GM23338 (cell line): ENCODE results near the gene AP3S1. TPM values are rescaled to one million over a fixed set of nuclear protein-coding genes. Genes with fewer than 3 reads are reported as not detected.
A peak's percentile ranks its signal among the peaks of the same experiment; 100 is the strongest.

Experiments used
- ATAC-seq: fragments of 200-7000 bp; cut with Tn5 transposase; 3 replicates; pipeline ENCODE4 v1.9.1; 2020
- DNase-seq: peaks from one replicate; pipeline ENCODE4 v3.0.0-alpha.2; 2015; ENCODE audit warnings: low spot score
- H2AFZ ChIP-seq: fragments of 200-600 bp; sonication (generic); 2 replicates; pipeline ENCODE4 v1.8.0; 2016; ENCODE audit warnings: antibody characterized with exemption, mild to moderate bottlenecking, moderate library complexity
- H3F3A ChIP-seq: fragments of 200-600 bp; sonication (generic); replicated peaks from 2 replicates; pipeline ENCODE4 v1.8.0; 2017; ENCODE audit warnings: antibody characterized with exemption, mixed run types, low read depth
- H3K27ac ChIP-seq: fragments of 200-600 bp; sonication (generic); 2 replicates; pipeline ENCODE4 v1.6.1; 2016; ENCODE audit warnings: low read depth
- H3K27me3 ChIP-seq: fragments of 200-600 bp; sonication (generic); 2 replicates; pipeline ENCODE4 v1.8.0; 2016; ENCODE audit warnings: mild to moderate bottlenecking, mixed run types, moderate library complexity; ENCODE audit not compliant: insufficient read depth
- H3K36me3 ChIP-seq: fragments of 200-600 bp; sonication (generic); 2 replicates; pipeline ENCODE4 v1.8.0; 2016; ENCODE audit warnings: mild to moderate bottlenecking; ENCODE audit not compliant: insufficient read depth
- H3K4me1 ChIP-seq: fragments of 200-600 bp; sonication (generic); 2 replicates; pipeline ENCODE4 v1.8.0; 2016; ENCODE audit warnings: mild to moderate bottlenecking, moderate library complexity; ENCODE audit not compliant: insufficient read depth
- H3K4me2 ChIP-seq: fragments of 200-600 bp; sonication (generic); 2 replicates; pipeline ENCODE4 v1.7.1; 2017; ENCODE audit warnings: mixed run types
- H3K4me3 ChIP-seq: fragments of 200-600 bp; sonication (generic); 2 replicates; pipeline ENCODE4 v1.6.1; 2016; ENCODE audit warnings: mixed run types
- H3K79me2 ChIP-seq: fragments of 200-600 bp; sonication (generic); replicated peaks from 2 replicates; pipeline ENCODE4 v1.8.0; 2017; ENCODE audit warnings: mild to moderate bottlenecking; ENCODE audit not compliant: insufficient read depth
- H3K9me2 ChIP-seq: fragments of 200-600 bp; sonication (generic); 2 replicates; pipeline ENCODE4 v1.8.0; 2017; ENCODE audit not compliant: insufficient read depth
- H4K20me1 ChIP-seq: fragments of 200-600 bp; sonication (generic); replicated peaks from 2 replicates; pipeline ENCODE4 v1.8.0; 2017; ENCODE audit warnings: mild to moderate bottlenecking; ENCODE audit not compliant: insufficient read depth
- H3K27ac Mint-ChIP-seq: 2 replicates; pipeline ENCODE4 v1.8.0; 2020; ENCODE audit warnings: inconsistent platforms, mild to moderate bottlenecking, moderate library complexity, mixed read lengths
- H3K27me3 Mint-ChIP-seq: 3 replicates; pipeline ENCODE4 v1.8.0; 2022; ENCODE audit warnings: low read depth, mild to moderate bottlenecking, moderate library complexity, mixed read lengths, inconsistent platforms; ENCODE audit not compliant: insufficient read depth, poor library complexity
- H3K36me3 Mint-ChIP-seq: 3 replicates; pipeline ENCODE4 v1.8.0; 2021; ENCODE audit warnings: low read depth, mild to moderate bottlenecking, inconsistent platforms, moderate library complexity, mixed read lengths
- H3K4me1 Mint-ChIP-seq: 3 replicates; pipeline ENCODE4 v1.8.0; 2020; ENCODE audit warnings: mild to moderate bottlenecking, inconsistent platforms, mixed read lengths
- H3K4me3 Mint-ChIP-seq: 3 replicates; pipeline ENCODE4 v1.8.0; 2021; ENCODE audit warnings: moderate library complexity, mild to moderate bottlenecking, inconsistent platforms, mixed read lengths
- H3K9me3 Mint-ChIP-seq: 3 replicates; pipeline ENCODE4 v1.8.0; 2020; ENCODE audit warnings: moderate library complexity, mild to moderate bottlenecking, inconsistent platforms, mixed read lengths
- ETS1 ChIP-seq: IDR thresholded peaks from 2 replicates; pipeline ENCODE4 v1.6.1; 2016; ENCODE audit warnings: antibody characterized with exemption
- EZH2 ChIP-seq: fragments of 200-600 bp; sonication (generic); IDR thresholded peaks from one replicate; pipeline ENCODE4 v1.8.0; 2017; ENCODE audit warnings: antibody characterized with exemption, mild to moderate bottlenecking, low read depth; ENCODE audit not compliant: unreplicated experiment
- EZH2phosphoT487 ChIP-seq: fragments of 200-600 bp; sonication (generic); IDR thresholded peaks from one replicate; pipeline ENCODE4 v1.8.1; 2018; ENCODE audit warnings: antibody characterized with exemption; ENCODE audit not compliant: unreplicated experiment
- JUNB ChIP-seq: IDR thresholded peaks from one replicate; pipeline ENCODE4 v1.6.1; 2016; ENCODE audit warnings: antibody characterized with exemption; ENCODE audit not compliant: unreplicated experiment
- STAT1 ChIP-seq: IDR thresholded peaks from one replicate; pipeline ENCODE4 v1.6.1; 2016; ENCODE audit warnings: antibody characterized with exemption; ENCODE audit not compliant: unreplicated experiment
- ZNF114 ChIP-seq: fragments of 250-450 bp; sonication (Bioruptor Pico); IDR thresholded peaks from 2 replicates; pipeline ENCODE4 v1.5.0; 2020; ENCODE audit warnings: mild to moderate bottlenecking, moderate library complexity
- ZNF331 ChIP-seq: fragments of 250-450 bp; sonication (Bioruptor Pico); IDR thresholded peaks from 2 replicates; pipeline ENCODE4 v1.5.0; 2020; ENCODE audit warnings: low read depth, mild to moderate bottlenecking, moderate library complexity
- polyA plus RNA-seq: library from polyadenylated mRNA; unstranded; fragments of >200 nt; fragmentation: Nextera tagmentation; extraction: Ambion mirVana; gene quantifications from 2 replicates; pipeline ENCODE4 v1.2.1, GENCODE V29; 2016
- total RNA-seq: library from RNA; depleted of rRNA; stranded (reverse); fragments of >200 nt; shearing (Covaris generic); gene quantifications from 2 replicates; pipeline ENCODE4 v1.2.3, GENCODE V29; 2014
- TF ChIP-seq, protein P1 (sequence below): IDR thresholded peaks from one replicate; pipeline ENCODE4 v1.6.1; 2018; ENCODE audit warnings: antibody characterized with exemption; ENCODE audit not compliant: unreplicated experiment

Gene AP3S1
- total and polyA plus RNA-seq, 2 experiments from 2014 or later, result 143 to 232 TPM

DNA sequence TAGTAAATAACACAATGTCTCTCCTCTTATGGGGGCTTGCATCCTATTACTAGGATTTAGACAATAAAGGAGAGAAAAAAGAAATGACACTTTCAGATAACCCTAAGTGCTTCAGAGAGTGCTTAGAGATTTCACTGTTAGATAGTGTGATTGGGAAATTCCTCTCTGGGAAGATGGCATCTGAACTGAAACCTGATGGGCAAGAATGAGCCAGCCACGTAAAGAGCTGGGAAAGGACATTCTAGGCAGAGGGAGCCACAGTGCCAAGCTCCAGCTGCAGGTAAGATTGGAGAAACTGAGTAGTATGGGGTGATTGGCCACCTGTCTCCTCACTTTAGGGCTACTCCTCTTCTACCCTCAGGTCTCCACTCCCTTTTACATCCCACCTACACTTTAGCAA, 39.8 kb upstream of the AP3S1 start:
- Histone ChIP-seq H3K27ac (no peak overlapping the region), H2AFZ (no peak overlapping the region), H3K79me2 (no peaks in the 10 kb centered on the region), H3K4me1 (peaks cover 8% of the 10 kb centered on the region), H3K4me3 (no peak overlapping the region), H3K9me2 (no peaks in the 10 kb centered on the region), H4K20me1 (no peaks in the 10 kb centered on the region), H3K36me3 (no peaks in the 10 kb centered on the region), H3K4me2 (no peak overlapping the region), H3K27me3 (no peaks in the 10 kb centered on the region), H3F3A (no peaks in the 10 kb centered on the region)
- DNase-seq, result no peak
- TF ChIP-seq EZH2 (no peak), ETS1 (no peak), STAT1 (no peak), EZH2phosphoT487 (no peak)
- TF ChIP-seq, protein P1, sequence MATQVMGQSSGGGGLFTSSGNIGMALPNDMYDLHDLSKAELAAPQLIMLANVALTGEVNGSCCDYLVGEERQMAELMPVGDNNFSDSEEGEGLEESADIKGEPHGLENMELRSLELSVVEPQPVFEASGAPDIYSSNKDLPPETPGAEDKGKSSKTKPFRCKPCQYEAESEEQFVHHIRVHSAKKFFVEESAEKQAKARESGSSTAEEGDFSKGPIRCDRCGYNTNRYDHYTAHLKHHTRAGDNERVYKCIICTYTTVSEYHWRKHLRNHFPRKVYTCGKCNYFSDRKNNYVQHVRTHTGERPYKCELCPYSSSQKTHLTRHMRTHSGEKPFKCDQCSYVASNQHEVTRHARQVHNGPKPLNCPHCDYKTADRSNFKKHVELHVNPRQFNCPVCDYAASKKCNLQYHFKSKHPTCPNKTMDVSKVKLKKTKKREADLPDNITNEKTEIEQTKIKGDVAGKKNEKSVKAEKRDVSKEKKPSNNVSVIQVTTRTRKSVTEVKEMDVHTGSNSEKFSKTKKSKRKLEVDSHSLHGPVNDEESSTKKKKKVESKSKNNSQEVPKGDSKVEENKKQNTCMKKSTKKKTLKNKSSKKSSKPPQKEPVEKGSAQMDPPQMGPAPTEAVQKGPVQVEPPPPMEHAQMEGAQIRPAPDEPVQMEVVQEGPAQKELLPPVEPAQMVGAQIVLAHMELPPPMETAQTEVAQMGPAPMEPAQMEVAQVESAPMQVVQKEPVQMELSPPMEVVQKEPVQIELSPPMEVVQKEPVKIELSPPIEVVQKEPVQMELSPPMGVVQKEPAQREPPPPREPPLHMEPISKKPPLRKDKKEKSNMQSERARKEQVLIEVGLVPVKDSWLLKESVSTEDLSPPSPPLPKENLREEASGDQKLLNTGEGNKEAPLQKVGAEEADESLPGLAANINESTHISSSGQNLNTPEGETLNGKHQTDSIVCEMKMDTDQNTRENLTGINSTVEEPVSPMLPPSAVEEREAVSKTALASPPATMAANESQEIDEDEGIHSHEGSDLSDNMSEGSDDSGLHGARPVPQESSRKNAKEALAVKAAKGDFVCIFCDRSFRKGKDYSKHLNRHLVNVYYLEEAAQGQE, result no peak
- H3K27ac Mint-ChIP-seq, result no peak overlapping the region
- no peak for ATAC-seq
- H3K36me3 Mint-ChIP-seq, result peaks cover 17% of the 10 kb centered on the region; the same call in 2 of the 3 replicates
- no peak overlapping the region for H3K4me3 Mint-ChIP-seq
- peaks cover 9% of the 10 kb centered on the region for H3K4me1 Mint-ChIP-seq
- no peaks in the 10 kb centered on the region for H3K9me3 Mint-ChIP-seq
- no peaks in the 10 kb centered on the region for H3K27me3 Mint-ChIP-seq

GRCh38 chr5:115806986-115807653, 34.6 kb upstream of the AP3S1 start:
- peaks cover 33% of the 10 kb centered on the region for H3K36me3 Mint-ChIP-seq
- ATAC-seq, result peak; percentile 42; the same call in 1 of the 3 replicates
- Histone ChIP-seq H3K4me2 (peak overlapping the region; percentile 30), H3K27ac (peak overlapping the region; percentile 3), H3F3A (no peaks in the 10 kb centered on the region), H3K36me3 (0 out of 2 replicates have a peak, but pooled peaks cover 5% of the 10 kb centered on the region), H2AFZ (no peak overlapping the region), H3K4me1 (peaks cover 17% of the 10 kb centered on the region), H3K27me3 (no peaks in the 10 kb centered on the region), H3K9me2 (no peaks in the 10 kb centered on the region), H4K20me1 (no peaks in the 10 kb centered on the region), H3K79me2 (no peaks in the 10 kb centered on the region), H3K4me3 (no peak overlapping the region)
- no peaks in the 10 kb centered on the region for H3K9me3 Mint-ChIP-seq
- peak overlapping the region; percentile 89 for H3K27ac Mint-ChIP-seq
- peak; percentile 66 for DNase-seq
- H3K27me3 Mint-ChIP-seq, result peaks cover 1% of the 10 kb centered on the region
- H3K4me3 Mint-ChIP-seq, result no peak overlapping the region
- H3K4me1 Mint-ChIP-seq, result peaks cover 17% of the 10 kb centered on the region
- no peak for TF ChIP-seq EZH2phosphoT487
- no peak for TF ChIP-seq ZNF114 (CRISPR knock-in tag)
- no peak for TF ChIP-seq EZH2
- no peak for TF ChIP-seq ZNF331 (CRISPR knock-in tag)
- TF ChIP-seq JUNB, result no peak
- TF ChIP-seq, protein P1, result no peak
